ENCODE results near the gene NMNAT3.

The NMNAT3 gene

GRCh38 chr3:139674571-139675260 is 3.1 kb downstream of the NMNAT3 start:
- no peak for DNase-seq

DNA sequence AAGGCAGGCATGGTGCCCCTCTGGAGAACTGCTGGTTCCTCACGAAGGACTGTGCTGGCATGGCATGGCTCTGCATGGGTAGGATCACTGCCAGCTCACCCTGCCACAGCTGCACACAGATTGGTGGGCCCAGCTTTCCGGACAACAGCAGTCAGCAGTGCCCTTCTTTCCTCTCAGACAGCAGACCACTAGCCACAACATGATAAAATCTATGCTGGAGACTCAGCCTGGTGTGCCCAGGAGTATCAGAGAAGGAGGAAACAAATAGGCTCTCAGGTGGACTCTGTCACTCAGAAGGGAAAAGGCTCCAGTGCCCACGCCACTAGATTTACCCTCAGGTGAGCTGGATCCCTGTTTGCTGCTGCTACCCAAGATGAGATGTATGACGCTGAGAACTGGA is 4.9 kb downstream of the NMNAT3 start:
- DNase-seq, result no peak

- DNase-seq, result no peak
Measured at GRCh38 chr3:139671863-139672646, 5.7 kb downstream of the NMNAT3 start.

GRCh38 chr3:139671107-139671506 is 6.7 kb downstream of the NMNAT3 start:
- no peak for DNase-seq

GRCh38 chr3:139670196-139670595 is 7.6 kb downstream of the NMNAT3 start:
- no peak for DNase-seq

- no peak for DNase-seq
Measured at GRCh38 chr3:139668332-139668731, 9.4 kb downstream of the NMNAT3 start.

GRCh38 chr3:139664958-139665357 is 12.8 kb downstream of the NMNAT3 start:
- no peak for DNase-seq

- no peak for DNase-seq
Measured at GRCh38 chr3:139660269-139660668, 17.5 kb downstream of the NMNAT3 start.

DNA sequence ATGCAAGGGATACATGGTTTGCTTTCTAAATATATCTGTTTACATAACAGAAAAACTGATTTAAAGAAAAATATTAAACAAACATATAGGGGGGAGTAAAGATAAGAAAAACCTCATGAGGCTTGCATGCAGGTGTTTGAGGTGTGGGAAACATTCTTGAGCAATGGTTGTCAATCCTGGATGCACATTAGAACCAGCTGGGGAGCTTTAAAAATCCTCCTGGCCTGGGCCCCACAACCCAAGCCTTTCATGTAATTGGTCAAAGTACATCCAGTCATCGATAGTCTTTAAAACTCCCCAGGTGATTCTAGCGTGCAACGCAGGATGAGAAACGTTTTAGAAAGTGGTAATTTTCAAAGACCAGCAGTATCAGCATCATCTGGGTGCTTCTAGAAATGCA is 18.3 kb downstream of the NMNAT3 start:
- DNase-seq, result no peak

DNA sequence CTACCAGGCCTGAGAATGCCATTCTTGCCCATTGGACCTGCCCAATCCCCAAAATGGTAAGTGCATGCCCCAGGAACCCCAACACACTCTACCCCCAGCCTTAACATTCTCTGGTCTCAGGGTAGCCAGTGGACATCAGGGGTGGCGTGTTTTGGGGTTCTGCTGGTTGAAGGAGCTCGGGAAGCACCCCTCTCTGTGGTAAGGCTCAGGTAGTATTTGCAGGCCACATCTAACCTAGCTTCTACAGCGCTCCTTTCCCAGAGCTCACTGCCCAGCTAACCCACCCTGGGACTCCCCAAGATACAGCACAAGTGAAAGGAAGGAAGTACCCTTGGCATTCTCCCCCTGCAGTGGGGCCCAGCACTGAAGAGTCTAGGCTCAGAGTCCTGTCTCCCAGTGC is 19.8 kb downstream of the NMNAT3 start:
- no peak for DNase-seq

DNA sequence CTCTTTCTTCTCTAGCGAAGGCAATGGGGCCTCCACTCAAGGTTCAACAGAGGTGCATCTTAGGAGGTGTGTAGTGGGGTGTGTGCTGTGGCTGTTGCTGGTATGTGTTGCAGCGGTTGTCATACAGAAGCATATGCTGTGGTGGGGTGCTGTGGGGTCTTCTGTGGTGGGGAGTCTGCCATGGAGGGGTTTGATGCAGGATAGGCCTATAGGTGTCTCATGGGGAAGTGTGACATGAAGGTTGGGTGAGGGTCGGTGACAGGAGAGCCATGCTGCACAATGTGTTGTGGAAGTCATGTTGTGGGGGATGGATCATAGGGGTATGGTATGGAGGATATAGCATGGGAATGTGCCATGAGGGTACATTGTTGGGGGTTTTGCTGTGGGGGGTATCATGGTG is 20.3 kb downstream of the NMNAT3 start:
- no peak for DNase-seq

DNA sequence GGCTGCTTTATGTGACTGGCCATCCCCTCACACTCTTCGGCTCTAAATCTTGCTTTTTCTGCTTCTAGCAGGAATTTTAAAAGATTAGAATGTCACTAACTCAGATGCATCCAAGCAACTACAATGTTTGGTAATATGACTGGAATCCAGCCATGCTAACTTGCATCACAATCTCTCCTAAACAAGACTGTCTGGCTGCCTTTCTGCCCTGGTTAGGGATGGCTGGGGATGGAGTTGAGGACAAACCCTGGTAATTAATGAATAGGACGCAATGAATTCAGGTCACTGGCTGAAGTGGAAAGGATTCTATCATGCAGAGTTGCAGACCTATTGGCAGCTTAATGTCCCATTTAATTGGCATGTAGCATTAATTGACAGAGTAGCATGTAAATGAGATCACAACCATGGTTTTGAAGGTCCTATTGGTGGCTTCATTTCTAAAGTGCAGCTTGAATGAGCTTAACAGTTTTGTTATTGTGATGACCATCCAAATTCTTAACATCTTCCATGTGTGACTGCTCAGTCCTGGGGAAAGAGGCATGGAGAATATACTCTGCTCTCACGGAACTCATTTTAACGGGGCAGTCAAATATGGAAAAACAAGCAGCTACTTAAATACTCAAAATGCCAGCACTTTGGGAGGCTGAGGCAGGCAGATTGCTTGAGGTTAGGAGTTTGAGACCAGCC is 21.7 kb downstream of the NMNAT3 start:
- no peak for DNase-seq

- DNase-seq, result no peak
Measured at GRCh38 chr3:139654637-139655365, 23.0 kb downstream of the NMNAT3 start.

GRCh38 chr3:139653582-139653981 is 24.2 kb downstream of the NMNAT3 start:
- DNase-seq, result no peak

GRCh38 chr3:139652561-139652960 is 25.2 kb downstream of the NMNAT3 start:
- DNase-seq, result no peak

- DNase-seq, result no peak
Measured at GRCh38 chr3:139647866-139648435, 29.8 kb downstream of the NMNAT3 start.

- no peak for DNase-seq
Measured at GRCh38 chr3:139646512-139646911, 31.3 kb downstream of the NMNAT3 start.

DNA sequence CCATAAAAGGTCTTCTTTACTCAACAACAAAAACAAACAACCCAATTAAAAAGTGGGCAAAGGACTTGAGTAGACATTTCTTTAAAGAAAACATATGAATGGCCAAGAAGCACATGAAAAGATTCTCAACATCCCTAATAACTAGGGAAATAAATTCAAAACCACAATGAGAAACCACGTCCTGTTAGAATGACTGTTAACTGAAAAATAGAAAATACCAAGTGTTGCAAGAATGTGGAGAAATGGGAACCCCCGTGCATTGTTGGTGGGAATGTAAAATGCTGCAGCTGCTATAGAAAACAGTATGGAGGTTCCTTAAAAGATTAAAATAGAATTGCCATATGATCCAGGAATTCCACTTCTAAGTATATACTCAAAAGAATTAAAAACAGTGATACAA is 34.8 kb downstream of the NMNAT3 start:
- no peak for DNase-seq

GRCh38 chr3:139640456-139640855 is 37.3 kb downstream of the NMNAT3 start:
- DNase-seq, result no peak

GRCh38 chr3:139639662-139640061 is 38.1 kb downstream of the NMNAT3 start:
- no peak for DNase-seq

GRCh38 chr3:139638518-139638917 is 39.3 kb downstream of the NMNAT3 start:
- DNase-seq, result no peak

- DNase-seq, result no peak
Measured at GRCh38 chr3:139636511-139636910, 41.3 kb downstream of the NMNAT3 start.

- DNase-seq, result no peak
Measured at GRCh38 chr3:139634111-139634635, 43.6 kb downstream of the NMNAT3 start.

Data from stimulated activated CD4-positive, alpha-beta T cell treated with anti-CD3 and anti-CD28 coated beads, Interleukin-2, amount 100 ng/mL, for 24 hours (primary cell).